Measurements from ENCODE around the gene NLN.
"Not testable (repeated sequence)": the region's sequence is repeated elsewhere in the genome, so short reads cannot be mapped to it uniquely, and the experiment has no call there.

NLN gene

GRCh38 chr5:65833780-65834179, 111.8 kb downstream of the NLN start:
- Mint-ChIP-seq H3K27me3 (no peaks in the 10 kb centered on the region), H3K9me3 (no peaks in the 10 kb centered on the region), H3K27ac (no peak overlapping the region), H3K36me3 (ENCODE audit: low read depth) (no peaks in the 10 kb centered on the region), H3K4me1 (no peaks in the 10 kb centered on the region), H3K4me3 (no peak overlapping the region)
- DNase-seq: no peak
- no peak for ATAC-seq

GRCh38 chr5:65834306-65834705, 112.3 kb downstream of the NLN start:
- Mint-ChIP-seq H3K36me3 (ENCODE audit: low read depth) (no peaks in the 10 kb centered on the region), H3K4me3 (no peak overlapping the region), H3K9me3 (no peaks in the 10 kb centered on the region), H3K27ac (no peak overlapping the region), H3K27me3 (no peaks in the 10 kb centered on the region), H3K4me1 (no peaks in the 10 kb centered on the region)
- no peak for DNase-seq
- no peak for ATAC-seq

- Mint-ChIP-seq H3K27me3 (no peaks in the 10 kb centered on the region), H3K9me3 (no peaks in the 10 kb centered on the region), H3K4me3 (no peak overlapping the region), H3K27ac (no peak overlapping the region), H3K4me1 (peaks cover 2% of the 10 kb centered on the region), H3K36me3 (ENCODE audit: low read depth) (no peaks in the 10 kb centered on the region)
- ATAC-seq: no peak
- DNase-seq: no peak
Measured at GRCh38 chr5:65835191-65835590, 113.2 kb downstream of the NLN start.

GRCh38 chr5:65837139-65837538, 115.1 kb downstream of the NLN start:
- ATAC-seq (no peak), DNase-seq (no peak)
- Mint-ChIP-seq H3K27me3 (no peaks in the 10 kb centered on the region), H3K4me3 (no peak overlapping the region), H3K36me3 (ENCODE audit: low read depth) (no peaks in the 10 kb centered on the region), H3K9me3 (no peaks in the 10 kb centered on the region), H3K27ac (no peak overlapping the region), H3K4me1 (peaks cover 2% of the 10 kb centered on the region)

GRCh38 chr5:65839170-65839569, 117.2 kb downstream of the NLN start:
- not testable (repeated sequence) for H3K4me1 Mint-ChIP-seq; H3K27me3 Mint-ChIP-seq; H3K36me3 Mint-ChIP-seq (ENCODE audit: low read depth); DNase-seq; H3K27ac Mint-ChIP-seq; H3K4me3 Mint-ChIP-seq; ATAC-seq; H3K9me3 Mint-ChIP-seq

GRCh38 chr5:65840071-65840470, 118.1 kb downstream of the NLN start:
- Mint-ChIP-seq H3K36me3 (ENCODE audit: low read depth) (no peaks in the 10 kb centered on the region), H3K27ac (no peak overlapping the region), H3K27me3 (no peaks in the 10 kb centered on the region), H3K9me3 (peaks cover 5% of the 10 kb centered on the region), H3K4me1 (peaks cover 3% of the 10 kb centered on the region), H3K4me3 (no peak overlapping the region)
- no peak for ATAC-seq
- no peak for DNase-seq

- DNase-seq; H3K27me3 Mint-ChIP-seq; H3K27ac Mint-ChIP-seq; H3K36me3 Mint-ChIP-seq (ENCODE audit: low read depth); H3K4me3 Mint-ChIP-seq; H3K9me3 Mint-ChIP-seq; H3K4me1 Mint-ChIP-seq; ATAC-seq: not testable (repeated sequence)
Measured at GRCh38 chr5:65844763-65845162, 122.8 kb downstream of the NLN start.

GRCh38 chr5:65846101-65846500, 124.1 kb downstream of the NLN start:
- ATAC-seq: no peak
- no peak overlapping the region for H3K4me3 Mint-ChIP-seq
- H3K27me3 Mint-ChIP-seq: no peaks in the 10 kb centered on the region
- H3K4me1 Mint-ChIP-seq: peaks cover 7% of the 10 kb centered on the region
- no peak for DNase-seq
- H3K27ac Mint-ChIP-seq: no peak overlapping the region
- H3K36me3 Mint-ChIP-seq (ENCODE audit: low read depth): no peaks in the 10 kb centered on the region
- peaks cover 5% of the 10 kb centered on the region for H3K9me3 Mint-ChIP-seq

- H3K27me3 Mint-ChIP-seq: not testable (repeated sequence)
- peaks cover 10% of the 10 kb centered on the region for H3K9me3 Mint-ChIP-seq
Measured at GRCh38 chr5:65847019-65847418, 125.0 kb downstream of the NLN start.

GRCh38 chr5:65849918-65850317, 127.9 kb downstream of the NLN start:
- not testable (repeated sequence) for DNase-seq; ATAC-seq; H3K27me3 Mint-ChIP-seq; H3K36me3 Mint-ChIP-seq (ENCODE audit: low read depth); H3K4me3 Mint-ChIP-seq; H3K4me1 Mint-ChIP-seq; H3K27ac Mint-ChIP-seq
- peaks cover 13% of the 10 kb centered on the region for H3K9me3 Mint-ChIP-seq

More at GRCh38 chr5:65847019-65847418, 125.0 kb downstream of the NLN start:
- not testable (repeated sequence) for DNase-seq; ATAC-seq; H3K4me1 Mint-ChIP-seq; H3K4me3 Mint-ChIP-seq; H3K36me3 Mint-ChIP-seq (ENCODE audit: low read depth); H3K27ac Mint-ChIP-seq

GRCh38 chr5:65854925-65855324, 132.9 kb downstream of the NLN start:
- ATAC-seq: no peak
- H3K27ac Mint-ChIP-seq: no peak overlapping the region
- peaks cover 13% of the 10 kb centered on the region for H3K9me3 Mint-ChIP-seq
- H3K4me1 Mint-ChIP-seq: no peaks in the 10 kb centered on the region
- no peaks in the 10 kb centered on the region for H3K36me3 Mint-ChIP-seq (ENCODE audit: low read depth)
- no peak overlapping the region for H3K4me3 Mint-ChIP-seq
- H3K27me3 Mint-ChIP-seq: no peaks in the 10 kb centered on the region
- DNase-seq: no peak

GRCh38 chr5:65855766-65856315, 133.8 kb downstream of the NLN start:
- H3K36me3 Mint-ChIP-seq (ENCODE audit: low read depth): no peaks in the 10 kb centered on the region
- no peak for ATAC-seq
- no peak overlapping the region for H3K4me3 Mint-ChIP-seq
- peaks cover 13% of the 10 kb centered on the region for H3K9me3 Mint-ChIP-seq
- H3K27ac Mint-ChIP-seq: no peak overlapping the region
- no peaks in the 10 kb centered on the region for H3K4me1 Mint-ChIP-seq
- no peak for DNase-seq
- no peaks in the 10 kb centered on the region for H3K27me3 Mint-ChIP-seq

GRCh38 chr5:65856520-65856919, 134.5 kb downstream of the NLN start:
- Mint-ChIP-seq H3K27me3 (no peaks in the 10 kb centered on the region), H3K36me3 (ENCODE audit: low read depth) (no peaks in the 10 kb centered on the region), H3K4me3 (no peak overlapping the region), H3K27ac (no peak overlapping the region), H3K4me1 (no peaks in the 10 kb centered on the region), H3K9me3 (peaks cover 10% of the 10 kb centered on the region)
- DNase-seq (no peak), ATAC-seq (no peak)

GRCh38 chr5:65858316-65858715, 136.3 kb downstream of the NLN start:
- Mint-ChIP-seq H3K36me3 (ENCODE audit: low read depth) (no peaks in the 10 kb centered on the region), H3K4me3 (no peak overlapping the region), H3K27me3 (no peaks in the 10 kb centered on the region), H3K27ac (no peak overlapping the region), H3K9me3 (peaks cover 7% of the 10 kb centered on the region), H3K4me1 (peaks cover 3% of the 10 kb centered on the region)
- ATAC-seq (no peak), DNase-seq (no peak)

- no peak for ATAC-seq
- H3K27ac Mint-ChIP-seq: no peak overlapping the region
- no peaks in the 10 kb centered on the region for H3K36me3 Mint-ChIP-seq (ENCODE audit: low read depth)
- DNase-seq: no peak
- no peaks in the 10 kb centered on the region for H3K27me3 Mint-ChIP-seq
- H3K4me3 Mint-ChIP-seq: no peak overlapping the region
- no peaks in the 10 kb centered on the region for H3K9me3 Mint-ChIP-seq
- H3K4me1 Mint-ChIP-seq: peaks cover 10% of the 10 kb centered on the region
Measured at GRCh38 chr5:65861830-65862241, 139.8 kb downstream of the NLN start.

- DNase-seq (no peak), ATAC-seq (no peak)
- Mint-ChIP-seq H3K27me3 (no peaks in the 10 kb centered on the region), H3K4me1 (peaks cover 15% of the 10 kb centered on the region), H3K9me3 (no peaks in the 10 kb centered on the region), H3K4me3 (no peak overlapping the region), H3K27ac (no peak overlapping the region), H3K36me3 (ENCODE audit: low read depth) (no peaks in the 10 kb centered on the region)
Measured at GRCh38 chr5:65862384-65862783, 140.4 kb downstream of the NLN start.

Data from activated naive CD8-positive, alpha-beta T cell treated with anti-CD3 and anti-CD28 coated beads, Interleukin-2, amount 50 U/mL, for 24 hours (primary cell).